PC-9 (cell line): ENCODE data around the gene COL23A1. TPM values are rescaled to one million over a fixed set of nuclear protein-coding genes. Genes with fewer than 3 reads are reported as not detected.

Experiments used
- BruUV-seq: library from RNA; stranded (reverse); fragments of 400-500 nt; replicated peaks from 2 replicates; lab custom pipeline; 2021; lab: Mats Ljungman, UMichigan
- CTCF ChIA-PET: fragments of 300-600 bp; sonication (Branson Sonifier 250); formaldehyde crosslinking; loops from one replicate; lab custom pipeline; 2022; ENCODE audit warnings: antibody characterized with exemption; lab: Charles Lee
- POLR2A ChIA-PET: fragments of 300-600 bp; sonication (Branson Sonifier 250); formaldehyde crosslinking; loops from one replicate; lab custom pipeline; 2022; ENCODE audit warnings: antibody characterized with exemption; ENCODE audit not compliant: unreplicated experiment; lab: Charles Lee
- DNase-seq, 2 experiments: peaks; one replicate each; pipeline versions ENCODE4 v3.0.0 to v3.0.0-alpha.2; 2015 to 2022; ENCODE audit warnings: mixed read lengths in 1 of 2
- H2AFZ ChIP-seq: fragments of 200-600 bp; sonication (generic); 2 replicates; pipeline ENCODE4 v1.8.1; 2017; ENCODE audit warnings: antibody characterized with exemption
- H3F3A ChIP-seq: fragments of 200-600 bp; sonication (generic); 2 replicates; pipeline ENCODE4 v1.8.1; 2017; ENCODE audit warnings: antibody characterized with exemption, mild to moderate bottlenecking, low read depth; ENCODE audit not compliant: insufficient read depth
- H3K27ac ChIP-seq: fragments of 200-600 bp; sonication (generic); 2 replicates; pipeline ENCODE4 v1.6.1; 2016; ENCODE audit warnings: mixed run types
- H3K27me3 ChIP-seq: fragments of 200-600 bp; sonication (generic); 2 replicates; pipeline ENCODE4 v1.6.1; 2016; ENCODE audit warnings: low read depth, mixed run types; ENCODE audit not compliant: insufficient read depth
- H3K36me3 ChIP-seq: fragments of 200-600 bp; sonication (generic); 2 replicates; pipeline ENCODE4 v1.6.1; 2016; ENCODE audit warnings: low read depth, mixed run types
- H3K4me1 ChIP-seq: fragments of 200-600 bp; sonication (generic); replicated peaks from 2 replicates; pipeline ENCODE4 v1.6.1; 2016; ENCODE audit warnings: mixed run types; ENCODE audit not compliant: insufficient read depth
- H3K4me2 ChIP-seq: fragments of 200-600 bp; sonication (generic); 2 replicates; pipeline ENCODE4 v1.6.1; 2017; ENCODE audit warnings: mixed run types
- H3K4me3 ChIP-seq: fragments of 200-600 bp; sonication (generic); 2 replicates; pipeline ENCODE4 v1.6.1; 2016; ENCODE audit warnings: mixed run types
- H3K79me2 ChIP-seq: fragments of 200-600 bp; sonication (generic); 2 replicates; pipeline ENCODE4 v1.6.1; 2017; ENCODE audit warnings: low read depth, mixed run types
- H3K9me2 ChIP-seq: fragments of 200-600 bp; sonication (generic); 2 replicates; pipeline ENCODE4 v1.8.1; 2017; ENCODE audit warnings: mild to moderate bottlenecking; ENCODE audit not compliant: insufficient read depth
- H3K9me3 ChIP-seq: fragments of 200-600 bp; sonication (generic); 2 replicates; pipeline ENCODE4 v1.8.1; 2016; ENCODE audit warnings: low read depth; ENCODE audit not compliant: insufficient read depth
- H4K20me1 ChIP-seq: fragments of 200-600 bp; sonication (generic); 2 replicates; pipeline ENCODE4 v1.8.1; 2017; ENCODE audit not compliant: insufficient read depth
- CTCF ChIP-seq: fragments of 200-600 bp; sonication (generic); conservative IDR thresholded peaks from 2 replicates; pipeline ENCODE4 v1.6.1; 2017; ENCODE audit warnings: mixed run types, antibody characterized with exemption, mild to moderate bottlenecking, moderate library complexity
- EZH2 ChIP-seq: fragments of 200-600 bp; sonication (generic); IDR thresholded peaks from 2 replicates; pipeline ENCODE4 v1.8.0; 2017; ENCODE audit warnings: antibody characterized with exemption, low read depth
- intact Hi-C: fragments of 100-400 bp; cut with micrococcal nuclease; formaldehyde crosslinking; loops from one replicate; pipeline ENCODE4 v1.10.0; 2022; ENCODE audit not compliant: unreplicated experiment
- total RNA-seq: library from RNA; stranded (reverse); gene quantifications from 2 replicates; pipeline ENCODE4 v1.2.3, GENCODE V29; 2021

COL23A1 gene
- total RNA-seq, 1 experiment from 2014 or later: not detected

- H3K4me1 ChIP-seq: no peaks in the 10 kb centered on the region
- no peaks in the 10 kb centered on the region for H3K9me2 ChIP-seq
- peaks cover 98% of the 10 kb centered on the region for H3K27me3 ChIP-seq
- no peaks in the 10 kb centered on the region for H3F3A ChIP-seq
- no peaks in the 10 kb centered on the region for H3K36me3 ChIP-seq
- no peaks in the 10 kb centered on the region for H3K79me2 ChIP-seq
- H3K9me3 ChIP-seq: no peaks in the 10 kb centered on the region
- intact Hi-C loops: no loop called here
- ChIA-PET POLR2A (no interaction called here), CTCF (no interaction called here)
- no peaks in the 10 kb centered on the region for H4K20me1 ChIP-seq
- TF ChIP-seq CTCF (no peak), EZH2 (no peak)
- H3K4me2 ChIP-seq: no peak overlapping the region
- H2AFZ ChIP-seq: no peak overlapping the region
- BruUV-seq: no TSS peak
- H3K27ac ChIP-seq: no peak overlapping the region
- no peak for DNase-seq
- no peak overlapping the region for H3K4me3 ChIP-seq
Observed at GRCh38 chr5:178323541-178323865, 266.7 kb downstream of the COL23A1 start.

GRCh38 chr5:178322736-178323540 is 267.3 kb downstream of the COL23A1 start:
- H3F3A ChIP-seq: no peaks in the 10 kb centered on the region
- H3K4me1 ChIP-seq: no peaks in the 10 kb centered on the region
- H2AFZ ChIP-seq: no peak overlapping the region
- H3K36me3 ChIP-seq: no peaks in the 10 kb centered on the region
- no peak overlapping the region for H3K4me3 ChIP-seq
- H3K9me2 ChIP-seq: no peaks in the 10 kb centered on the region
- peaks cover 98% of the 10 kb centered on the region for H3K27me3 ChIP-seq
- BruUV-seq: no TSS peak
- DNase-seq: no peak
- CTCF ChIA-PET: no interaction called here
- no peaks in the 10 kb centered on the region for H3K79me2 ChIP-seq
- H3K9me3 ChIP-seq: no peaks in the 10 kb centered on the region
- TF ChIP-seq CTCF (no peak), EZH2 (no peak)
- no peak overlapping the region for H3K4me2 ChIP-seq
- POLR2A ChIA-PET: no interaction called here
- intact Hi-C loops: no loop called here
- H4K20me1 ChIP-seq: no peaks in the 10 kb centered on the region
- no peak overlapping the region for H3K27ac ChIP-seq

GRCh38 chr5:178320281-178320855 is 269.8 kb downstream of the COL23A1 start:
- Histone ChIP-seq H3F3A (no peaks in the 10 kb centered on the region), H3K79me2 (no peaks in the 10 kb centered on the region), H3K4me3 (no peak overlapping the region), H3K9me2 (no peaks in the 10 kb centered on the region), H3K4me1 (no peaks in the 10 kb centered on the region), H3K9me3 (no peaks in the 10 kb centered on the region), H3K27me3 (peaks cover 97% of the 10 kb centered on the region), H3K27ac (no peak overlapping the region), H4K20me1 (no peaks in the 10 kb centered on the region), H3K4me2 (no peak overlapping the region), H2AFZ (no peak overlapping the region), H3K36me3 (no peaks in the 10 kb centered on the region)
- no peak for DNase-seq
- ChIA-PET CTCF (no interaction called here), POLR2A (no interaction called here)
- TF ChIP-seq EZH2 (no peak), CTCF (no peak)
- no TSS peak for BruUV-seq
- intact Hi-C loops: no loop called here
